Immature natural killer cell (primary cell): ENCODE data around the gene UBE2U. TPM values are rescaled to one million over a fixed set of nuclear protein-coding genes. Genes with fewer than 3 reads are reported as not detected.
"Not testable (repeated sequence)": the region's sequence is repeated elsewhere in the genome, so short reads cannot be mapped to it uniquely, and the experiment has no call there.

Experiments used
- DNase-seq, 3 donors: peaks; one replicate each; pipeline ENCODE4 v3.0.0; 2022; ENCODE audit warnings: mixed read lengths in 1 of 3
- H3K27ac Mint-ChIP-seq, 6 donors: one replicate each; pipeline ENCODE4 v1.8.0; 2020; ENCODE audit warnings: mixed read lengths in 6 of 6, mild to moderate bottlenecking in 5 of 6, inconsistent platforms in 4 of 6, moderate library complexity in 3 of 6
- H3K27me3 Mint-ChIP-seq, 3 donors: one replicate each; pipeline ENCODE4 v1.8.0; 2020 to 2021; ENCODE audit warnings: low read depth in 3 of 3, mild to moderate bottlenecking in 3 of 3, mixed read lengths in 3 of 3, moderate library complexity in 3 of 3, inconsistent platforms in 1 of 3
- H3K36me3 Mint-ChIP-seq, 3 donors: one replicate each; pipeline ENCODE4 v1.8.0; 2020; ENCODE audit warnings: mixed read lengths in 3 of 3, inconsistent platforms in 2 of 3, mild to moderate bottlenecking in 2 of 3
- H3K4me1 Mint-ChIP-seq, 2 donors: one replicate each; pipeline ENCODE4 v1.8.0; 2020; ENCODE audit warnings: inconsistent platforms in 2 of 2, mild to moderate bottlenecking in 2 of 2, mixed read lengths in 2 of 2, moderate library complexity in 1 of 2
- H3K4me3 Mint-ChIP-seq, 5 donors: one replicate each; pipeline ENCODE4 v1.8.0; 2020; ENCODE audit warnings: mild to moderate bottlenecking in 5 of 5, mixed read lengths in 5 of 5, inconsistent platforms in 3 of 5, moderate library complexity in 3 of 5
- H3K9me3 Mint-ChIP-seq, 6 donors: one replicate each; pipeline ENCODE4 v1.8.0; 2020; ENCODE audit warnings: mild to moderate bottlenecking in 6 of 6, mixed read lengths in 6 of 6, inconsistent platforms in 4 of 6, moderate library complexity in 3 of 6
- polyA plus RNA-seq, 3 donors: library from polyadenylated mRNA; unstranded; fragments of 300-500 nt; fragmentation: Illumina TruSeq; gene quantifications; one replicate each; pipeline ENCODE4 v1.2.3, GENCODE V29; 2021

UBE2U gene
- polyA plus RNA-seq, 3 donors from 2014 or later = not detected

DNA sequence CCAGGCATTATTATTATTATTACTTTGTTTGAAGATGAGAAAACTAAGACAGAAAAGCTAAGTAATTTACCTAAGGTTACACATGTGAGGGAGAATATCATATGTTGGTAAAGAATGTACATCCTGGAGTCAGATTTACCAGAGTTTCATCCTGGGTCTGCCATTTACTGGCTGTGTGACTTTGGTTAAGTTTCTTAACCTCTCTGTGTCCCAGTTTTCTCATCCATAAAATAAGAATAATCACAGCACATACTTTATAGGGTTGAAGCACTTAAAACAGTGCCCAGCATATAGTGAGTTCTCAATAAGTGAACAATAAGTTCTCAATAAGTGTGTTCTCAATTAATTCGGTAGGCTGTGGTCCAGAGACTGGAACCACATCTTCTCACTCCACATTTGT, 32.5 kb downstream of the UBE2U start:
- no peaks in the 10 kb centered on the region for H3K4me1 Mint-ChIP-seq
- DNase-seq = no peak

DNA sequence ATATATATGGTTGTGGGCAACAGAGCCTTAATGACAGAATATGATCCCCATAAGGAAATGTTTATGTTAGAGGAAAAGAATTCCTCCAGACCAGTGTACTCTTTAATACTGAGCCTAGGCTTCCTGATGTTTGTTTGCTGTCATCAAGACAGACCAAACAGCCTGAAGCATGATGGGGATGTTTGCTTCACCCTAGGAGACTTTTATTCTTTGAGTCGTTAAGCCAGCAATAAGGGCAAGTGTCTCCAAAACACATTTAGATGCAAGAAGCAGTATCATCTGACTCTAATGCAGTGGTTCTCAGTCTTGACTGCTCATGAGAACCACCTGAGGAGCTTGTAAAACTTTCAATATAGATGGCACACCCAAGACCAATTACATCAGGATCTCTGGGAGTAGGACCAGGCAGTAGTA, 33.1 kb downstream of the UBE2U start:
- Mint-ChIP-seq H3K9me3 (peaks cover 0 to 3% (median 0%) of the 10 kb centered on the region in 6 donors), H3K4me3 (no peak overlapping the region)
- DNase-seq = no peak

More for the DNA sequence above, 32.5 kb downstream of the UBE2U start:
- no peak overlapping the region for H3K27ac Mint-ChIP-seq
- no peaks in the 10 kb centered on the region for H3K36me3 Mint-ChIP-seq
- H3K4me3 Mint-ChIP-seq = no peak overlapping the region
- peaks cover 0 to 8% (median 5%) of the 10 kb centered on the region in 3 donors for H3K27me3 Mint-ChIP-seq
- peaks cover 0 to 3% (median 0%) of the 10 kb centered on the region in 6 donors for H3K9me3 Mint-ChIP-seq

DNA sequence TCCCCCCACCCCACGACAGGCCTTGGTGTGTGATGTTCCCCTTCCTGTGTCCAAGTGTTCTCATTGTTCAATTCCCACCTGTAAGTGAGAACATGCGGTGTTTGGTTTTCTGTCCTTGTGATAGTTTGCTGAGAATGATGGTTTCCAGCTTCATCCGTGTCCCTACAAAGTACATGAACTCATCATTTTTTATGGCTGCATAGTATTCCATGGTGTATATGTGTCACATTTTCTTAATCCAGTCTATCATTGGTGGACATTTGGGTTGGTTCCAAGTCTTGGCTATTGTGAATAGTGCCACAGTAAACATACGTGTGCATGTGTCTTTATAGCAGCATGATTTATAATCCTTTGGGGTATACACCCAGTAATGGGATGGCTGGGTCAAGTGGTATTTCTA, 36.1 kb downstream of the UBE2U start:
- H3K36me3 Mint-ChIP-seq, H3K27me3 Mint-ChIP-seq, H3K9me3 Mint-ChIP-seq, H3K4me1 Mint-ChIP-seq, H3K4me3 Mint-ChIP-seq, DNase-seq, H3K27ac Mint-ChIP-seq: not testable (repeated sequence)

More for the DNA sequence above, 33.1 kb downstream of the UBE2U start:
- H3K27ac Mint-ChIP-seq = no peak overlapping the region
- no peaks in the 10 kb centered on the region for H3K36me3 Mint-ChIP-seq
- H3K27me3 Mint-ChIP-seq = peaks cover 0 to 8% (median 6%) of the 10 kb centered on the region in 3 donors
- no peaks in the 10 kb centered on the region for H3K4me1 Mint-ChIP-seq

DNA sequence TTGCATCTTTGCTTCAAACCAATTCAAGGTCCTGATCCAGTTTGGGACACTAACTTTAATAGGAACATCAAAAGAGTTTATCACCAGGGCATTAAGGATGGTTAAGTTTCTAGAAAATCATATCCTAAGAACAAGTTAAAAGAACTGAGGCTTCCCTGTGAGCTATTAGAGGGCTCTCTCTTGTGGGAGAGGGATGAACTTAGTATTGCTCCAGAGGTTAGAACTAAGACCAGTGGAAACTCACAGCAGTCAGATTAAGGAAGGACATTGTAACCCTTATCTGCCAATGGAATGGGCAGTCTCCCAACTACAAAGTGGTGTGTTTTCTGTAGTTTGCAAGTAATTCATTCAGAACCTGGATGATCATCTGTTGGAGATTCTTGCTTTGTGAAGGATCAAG, 36.8 kb downstream of the UBE2U start:
- DNase-seq = no peak
- Mint-ChIP-seq H3K4me1 (peaks cover 1 to 6% of the 10 kb centered on the region in 2 donors), H3K9me3 (peaks cover 0 to 3% (median 0%) of the 10 kb centered on the region in 6 donors), H3K4me3 (no peak overlapping the region), H3K27ac (no peak overlapping the region), H3K27me3 (peaks cover 2 to 10% (median 6%) of the 10 kb centered on the region in 3 donors), H3K36me3 (no peaks in the 10 kb centered on the region)

DNA sequence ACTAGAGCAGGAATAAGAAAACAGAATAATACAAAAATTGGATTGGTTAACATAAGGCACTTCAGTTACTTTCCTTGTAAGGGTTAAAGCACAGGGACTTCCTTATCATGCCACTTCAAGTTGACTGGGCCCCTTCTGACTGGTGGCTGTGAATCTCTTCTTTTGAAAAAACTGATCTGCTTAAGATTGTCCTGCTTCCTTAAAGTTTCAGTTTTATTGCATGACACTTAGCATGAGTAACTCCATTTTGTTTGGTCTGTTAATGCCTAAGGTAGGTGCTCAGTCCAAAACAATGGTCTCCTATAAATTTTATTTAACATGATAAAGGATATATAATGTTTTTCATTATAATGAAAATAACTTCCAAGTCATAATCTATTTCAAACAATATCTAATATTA, 37.6 kb downstream of the UBE2U start:
- Mint-ChIP-seq H3K4me1 (peaks cover 5 to 12% of the 10 kb centered on the region in 2 donors), H3K4me3 (no peak overlapping the region), H3K9me3 (peaks cover 0 to 3% (median 0%) of the 10 kb centered on the region in 6 donors), H3K27me3 (peaks cover 2 to 10% (median 6%) of the 10 kb centered on the region in 3 donors), H3K27ac (no peak overlapping the region), H3K36me3 (no peaks in the 10 kb centered on the region)
- DNase-seq = no peak

DNA sequence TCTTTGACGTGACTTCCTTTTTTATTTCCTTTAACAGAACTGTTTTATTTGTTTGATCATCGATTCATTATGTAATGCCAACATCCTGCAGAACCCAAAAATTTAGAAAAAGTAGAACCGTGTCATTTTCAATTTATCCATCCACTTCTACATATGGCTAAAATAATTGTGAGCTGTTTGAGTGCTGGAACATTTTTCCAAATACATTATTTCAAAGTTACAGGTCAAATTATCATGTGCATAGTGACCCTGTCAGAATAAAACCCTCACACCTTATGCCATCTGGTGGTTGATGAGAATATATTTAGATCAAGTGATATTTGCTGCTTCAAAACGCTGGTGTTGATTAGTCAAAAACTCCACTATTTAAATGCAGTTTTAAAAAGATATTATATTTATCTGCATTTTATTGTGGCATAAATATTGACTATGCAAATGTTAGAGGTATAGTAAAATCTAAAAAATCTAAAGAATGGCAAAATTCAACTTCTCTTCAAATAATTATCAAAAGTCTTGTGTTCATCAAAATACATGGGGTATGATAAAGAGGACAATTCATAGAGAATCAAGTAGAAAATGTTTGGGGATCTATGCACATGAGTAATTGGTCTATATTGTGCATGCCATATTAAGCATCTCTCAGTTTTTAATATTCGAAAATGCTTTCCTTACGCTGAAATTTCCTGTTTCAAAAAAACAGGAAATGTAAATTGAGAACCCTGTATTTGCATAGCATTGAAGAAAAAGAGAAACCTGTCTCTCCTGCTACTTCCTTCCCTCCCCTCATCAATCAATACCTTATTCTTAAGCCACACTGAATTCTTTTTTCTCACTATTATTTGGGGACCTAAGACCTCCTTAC, 39.7 kb downstream of the UBE2U start:
- Mint-ChIP-seq H3K27ac (no peak overlapping the region), H3K9me3 (peaks cover 0 to 3% (median 0%) of the 10 kb centered on the region in 6 donors), H3K4me1 (peaks cover 5 to 12% of the 10 kb centered on the region in 2 donors), H3K4me3 (peak overlapping the region in 3 of 5 donors; percentile 18 to 69 (median 19)), H3K36me3 (no peaks in the 10 kb centered on the region), H3K27me3 (peaks cover 5 to 15% (median 6%) of the 10 kb centered on the region in 3 donors)
- peak in 1 of 3 donors; percentile 12 for DNase-seq

DNA sequence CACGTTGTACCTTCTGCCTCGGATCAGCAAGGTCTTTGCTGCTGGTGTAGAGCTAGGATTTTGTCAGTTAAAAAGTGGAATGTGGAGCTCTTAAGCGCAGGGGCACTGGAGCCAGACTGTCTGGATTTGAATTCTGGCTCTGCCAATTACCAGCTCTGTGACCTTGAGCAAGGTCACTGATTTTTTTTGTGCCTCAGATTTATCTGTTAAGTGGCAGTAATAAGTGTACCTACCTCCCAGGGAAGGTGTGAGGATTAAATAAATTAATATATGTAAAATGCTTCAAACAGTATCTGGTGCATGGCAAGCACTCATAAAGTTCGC, 40.3 kb downstream of the UBE2U start:
- H3K36me3 Mint-ChIP-seq = no peaks in the 10 kb centered on the region
- peaks cover 0 to 3% (median 0%) of the 10 kb centered on the region in 6 donors for H3K9me3 Mint-ChIP-seq
- no peak for DNase-seq
- H3K4me1 Mint-ChIP-seq = peaks cover 5 to 12% of the 10 kb centered on the region in 2 donors
- no peak overlapping the region for H3K27ac Mint-ChIP-seq
- H3K4me3 Mint-ChIP-seq = peak overlapping the region in 2 of 5 donors; percentile 19 to 69
- H3K27me3 Mint-ChIP-seq = peaks cover 4 to 16% (median 5%) of the 10 kb centered on the region in 3 donors

DNA sequence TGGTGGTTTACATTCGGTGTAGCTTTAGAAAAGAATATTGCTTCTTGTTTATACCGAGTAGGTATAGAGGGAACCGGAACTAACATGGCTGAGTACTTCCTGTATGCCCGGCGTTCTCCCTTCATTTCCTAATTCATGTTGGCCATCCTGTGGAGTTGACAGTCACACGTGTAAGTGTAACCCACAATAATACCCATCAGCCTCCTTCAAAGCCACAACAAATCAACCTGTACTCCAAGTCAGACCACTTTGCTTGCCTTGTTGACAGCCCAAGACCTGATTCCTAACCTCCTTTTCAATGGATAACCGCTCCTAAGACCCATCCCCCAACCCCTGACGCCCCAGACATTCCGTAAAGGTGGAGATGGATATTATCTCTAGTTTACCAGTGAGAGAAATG, 42.1 kb downstream of the UBE2U start:
- Mint-ChIP-seq H3K27ac (no peak overlapping the region), H3K4me3 (peak overlapping the region in 1 of 5 donors; percentile 31), H3K36me3 (no peaks in the 10 kb centered on the region), H3K4me1 (peaks cover 5 to 12% of the 10 kb centered on the region in 2 donors), H3K9me3 (no peaks in the 10 kb centered on the region), H3K27me3 (peaks cover 3 to 14% (median 7%) of the 10 kb centered on the region in 3 donors)
- no peak for DNase-seq

DNA sequence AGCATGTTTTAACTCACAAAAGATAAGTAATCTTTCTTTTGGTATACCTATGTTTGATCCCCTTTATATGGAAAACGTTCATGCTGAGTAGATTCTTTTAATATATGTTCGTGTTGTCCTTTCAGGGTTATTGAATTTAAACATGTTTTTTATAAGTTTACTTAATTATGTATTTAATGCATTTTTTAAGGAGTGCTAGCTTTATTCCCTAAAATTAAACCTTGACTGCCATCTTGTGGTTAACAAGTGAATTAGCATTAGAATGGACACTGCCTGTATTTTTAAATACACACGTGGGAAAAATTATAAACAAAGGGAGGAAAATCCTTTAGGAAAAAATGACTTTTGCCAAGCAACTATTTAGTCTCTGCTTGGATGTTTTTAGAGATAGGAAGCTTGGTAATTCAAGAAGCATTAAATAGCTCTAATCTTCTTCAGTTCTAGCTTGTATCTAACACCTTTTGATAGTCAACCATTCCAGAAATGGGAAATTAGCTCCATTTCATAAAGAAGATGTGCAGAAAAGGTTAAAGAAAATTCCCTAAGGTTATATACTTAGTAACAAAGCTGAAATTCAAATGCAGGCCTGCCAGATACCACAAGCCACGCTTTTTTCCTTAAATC, 43.0 kb downstream of the UBE2U start:
- H3K27me3 Mint-ChIP-seq = peaks cover 0 to 14% (median 7%) of the 10 kb centered on the region in 3 donors
- no peaks in the 10 kb centered on the region for H3K9me3 Mint-ChIP-seq
- DNase-seq = peak; percentile 21 to 32 (median 22)

DNA sequence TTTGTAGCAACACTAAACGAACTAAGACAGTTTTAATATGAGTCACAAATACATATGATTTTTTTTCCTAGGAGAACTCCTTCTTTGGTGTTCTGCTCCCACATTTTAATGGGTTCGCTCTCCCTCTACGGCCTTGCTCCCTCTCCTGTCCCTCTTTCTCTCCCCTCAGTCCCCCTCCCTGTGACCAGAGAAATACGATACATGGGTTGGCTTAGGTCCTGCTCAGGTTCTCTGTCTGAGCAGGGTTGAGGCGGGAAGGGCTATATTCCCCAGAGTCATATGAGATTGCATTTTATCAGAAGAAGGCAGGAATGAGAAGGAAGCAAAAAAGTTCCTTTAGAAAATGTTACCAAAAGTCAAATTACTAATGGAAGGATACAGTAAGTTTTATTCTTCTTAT, 44.6 kb downstream of the UBE2U start:
- Mint-ChIP-seq H3K36me3 (no peaks in the 10 kb centered on the region), H3K9me3 (no peaks in the 10 kb centered on the region), H3K27me3 (peaks cover 2 to 13% (median 5%) of the 10 kb centered on the region in 3 donors), H3K4me1 (peaks cover 5 to 12% of the 10 kb centered on the region in 2 donors), H3K4me3 (no peak overlapping the region), H3K27ac (no peak overlapping the region)
- DNase-seq = no peak

More for the DNA sequence above, 43.0 kb downstream of the UBE2U start:
- H3K27ac Mint-ChIP-seq = no peak overlapping the region
- H3K4me1 Mint-ChIP-seq = peaks cover 5 to 12% of the 10 kb centered on the region in 2 donors
- no peak overlapping the region for H3K4me3 Mint-ChIP-seq
- H3K36me3 Mint-ChIP-seq = no peaks in the 10 kb centered on the region

DNA sequence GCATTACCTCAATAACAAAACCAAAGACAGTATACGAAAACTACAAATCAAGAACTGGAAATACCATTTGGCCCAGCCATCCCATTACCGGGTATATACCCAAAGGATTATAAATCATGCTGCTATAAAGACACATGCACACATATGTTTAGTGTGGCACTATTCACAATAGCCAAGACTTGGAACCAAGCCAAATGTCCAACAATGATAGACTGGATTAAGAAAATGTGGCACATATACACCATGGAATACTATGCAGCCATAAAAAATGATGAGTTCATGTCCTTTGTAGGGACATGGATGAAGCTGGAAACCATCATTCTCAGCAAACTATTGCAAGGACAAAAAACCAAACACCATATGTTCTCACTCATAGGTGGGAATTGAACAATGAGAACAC, 47.0 kb downstream of the UBE2U start:
- not testable (repeated sequence) for H3K4me1 Mint-ChIP-seq, H3K9me3 Mint-ChIP-seq, H3K36me3 Mint-ChIP-seq, H3K4me3 Mint-ChIP-seq, H3K27ac Mint-ChIP-seq, DNase-seq
- H3K27me3 Mint-ChIP-seq = peaks cover 3 to 15% (median 9%) of the 10 kb centered on the region in 3 donors

DNA sequence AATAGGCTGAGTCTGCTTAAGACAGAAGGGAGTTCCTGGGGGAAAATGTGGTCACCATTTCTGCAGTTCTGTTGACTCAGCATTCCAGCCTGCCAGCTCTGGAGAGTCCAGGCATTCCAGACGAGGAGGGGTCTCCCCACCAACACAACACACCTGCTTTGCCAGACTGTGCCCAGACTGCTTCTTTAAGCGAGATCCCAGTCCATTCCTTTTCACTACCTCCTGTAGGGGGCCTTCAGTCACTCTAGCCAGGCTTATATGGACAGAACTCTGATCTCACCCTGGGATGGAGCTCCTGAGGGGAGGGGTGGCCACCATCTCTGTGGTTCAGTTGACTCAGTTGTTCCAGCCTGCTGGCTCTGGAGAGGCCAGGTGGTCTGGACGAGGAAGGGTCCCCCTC, 48.5 kb downstream of the UBE2U start:
- no peaks in the 10 kb centered on the region for H3K4me1 Mint-ChIP-seq
- no peaks in the 10 kb centered on the region for H3K36me3 Mint-ChIP-seq
- no peak overlapping the region for H3K4me3 Mint-ChIP-seq
- H3K27me3 Mint-ChIP-seq = peaks cover 3 to 15% (median 12%) of the 10 kb centered on the region in 3 donors
- DNase-seq = no peak
- peaks cover 0 to 4% (median 0%) of the 10 kb centered on the region in 6 donors for H3K9me3 Mint-ChIP-seq
- no peak overlapping the region for H3K27ac Mint-ChIP-seq

DNA sequence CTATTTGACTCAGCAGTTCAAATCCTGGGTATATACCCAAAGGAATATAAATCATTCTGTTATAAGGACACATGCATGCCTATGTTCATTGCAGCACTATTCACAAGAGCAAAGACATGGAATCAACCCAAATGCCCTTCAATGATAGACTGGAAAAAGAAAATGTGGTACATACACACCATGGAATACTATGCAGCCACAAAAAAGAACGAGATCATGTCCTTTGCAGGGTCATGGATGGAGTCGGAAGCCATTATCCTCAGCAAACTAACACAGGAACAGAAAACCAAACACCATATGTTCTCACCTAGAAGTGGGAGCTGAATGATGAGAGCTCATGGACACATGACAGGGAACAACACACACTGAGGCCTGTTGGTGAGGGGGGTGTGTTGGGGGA, 53.8 kb downstream of the UBE2U start:
- not testable (repeated sequence) for DNase-seq, H3K4me1 Mint-ChIP-seq, H3K36me3 Mint-ChIP-seq, H3K27ac Mint-ChIP-seq, H3K4me3 Mint-ChIP-seq, H3K9me3 Mint-ChIP-seq, H3K27me3 Mint-ChIP-seq

DNA sequence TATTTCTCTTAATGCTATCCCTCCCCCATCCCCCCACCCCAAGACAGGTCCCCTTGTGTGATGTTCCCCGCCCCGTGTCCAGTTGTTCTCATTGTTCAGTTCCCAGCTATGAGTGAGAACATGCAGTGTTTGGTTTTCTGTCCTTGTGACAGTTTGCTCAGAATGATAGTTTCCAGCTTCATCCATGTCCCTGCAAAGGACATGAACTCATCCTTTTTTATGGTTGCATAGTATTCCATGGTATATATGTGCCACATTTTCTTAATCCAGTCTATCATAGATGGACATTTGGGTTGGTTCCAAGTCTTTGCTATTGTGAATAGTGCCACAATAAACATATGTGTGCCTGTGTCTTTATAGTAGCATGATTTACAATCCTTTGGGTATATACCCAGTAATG, 55.0 kb downstream of the UBE2U start:
- not testable (repeated sequence) for H3K4me1 Mint-ChIP-seq, H3K9me3 Mint-ChIP-seq, H3K27ac Mint-ChIP-seq, H3K36me3 Mint-ChIP-seq, H3K4me3 Mint-ChIP-seq, DNase-seq
- peaks cover 4 to 11% (median 4%) of the 10 kb centered on the region in 3 donors for H3K27me3 Mint-ChIP-seq
